Stimulated activated naive CD4-positive, alpha-beta T cell (primary cell): Measurements from ENCODE around the gene MANBA.

Source experiments
- DNase-seq, 6 experiments: peaks; one replicate each; lab custom pipeline; 2025; lab: John Stamatoyannopoulos, UW

Gene MANBA

GRCh38 chr4:102760645-102761295 is at the start of gene MANBA:
Gene MANBA (minus strand): TSS chr4:102760968. CDS start chr4:102760894, 74 bp downstream.
- peak; percentile 67 to 79 (median 75) for DNase-seq

- DNase-seq = no peak
Observed at GRCh38 chr4:102809691-102810090, 48.9 kb upstream of the MANBA start.

DNA sequence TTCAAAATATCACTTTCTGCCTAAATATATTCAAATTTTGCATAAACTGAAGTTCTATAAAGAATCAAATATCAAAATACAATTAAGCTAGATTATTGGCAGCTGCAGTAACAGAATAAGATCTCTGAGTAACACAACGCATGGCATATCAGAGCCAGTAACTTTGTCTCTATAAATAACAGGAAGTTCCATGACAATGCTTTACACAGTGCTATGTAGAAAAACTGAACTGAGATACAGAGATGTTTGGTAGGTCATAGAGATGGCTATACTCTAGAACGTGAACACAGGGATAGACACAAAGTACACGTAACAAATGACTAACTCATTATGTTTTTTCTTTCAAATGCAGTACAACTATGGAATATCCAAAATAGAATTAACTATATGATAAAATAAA is 48.4 kb upstream of the MANBA start:
- peak in 2 of 6 experiments; percentile 24 to 29 for DNase-seq

DNA sequence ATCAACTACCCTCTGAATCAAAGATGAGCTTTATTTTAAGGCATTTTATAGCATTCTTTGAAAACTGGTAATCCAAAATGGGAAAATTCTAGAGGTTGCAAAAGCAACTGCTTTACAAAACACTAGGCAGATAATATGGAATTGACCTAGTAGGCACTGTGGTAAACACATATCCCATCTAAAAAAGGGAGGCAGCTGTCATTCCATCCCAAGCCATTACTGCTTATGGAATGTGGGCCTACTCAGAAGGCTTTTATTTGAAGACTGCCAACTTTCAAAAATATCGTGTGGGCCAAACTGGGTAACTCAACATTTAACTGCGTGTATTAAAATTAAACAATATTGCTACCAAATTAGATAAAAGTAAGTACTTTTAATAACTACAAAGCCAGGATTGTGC is 47.2 kb upstream of the MANBA start:
- DNase-seq = no peak

DNA sequence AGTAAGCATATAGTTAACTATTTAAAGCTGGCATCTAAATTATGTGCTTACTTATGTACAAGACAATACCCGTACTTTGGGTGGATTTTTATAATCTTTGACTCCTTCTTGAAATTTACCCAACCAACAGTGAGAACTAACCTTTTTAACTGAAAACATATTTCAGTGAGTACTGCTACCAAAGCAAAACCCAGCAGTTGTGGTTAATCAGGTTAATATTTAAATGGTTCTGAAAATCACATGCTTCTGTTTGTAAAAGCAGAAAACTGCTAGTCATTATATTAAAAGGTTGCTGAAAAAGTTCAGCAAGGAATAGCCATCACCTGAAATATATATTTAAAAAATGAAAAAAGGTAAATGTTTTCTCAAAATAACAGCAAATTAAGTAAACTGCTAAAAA is 46.6 kb upstream of the MANBA start:
- DNase-seq = no peak

DNA sequence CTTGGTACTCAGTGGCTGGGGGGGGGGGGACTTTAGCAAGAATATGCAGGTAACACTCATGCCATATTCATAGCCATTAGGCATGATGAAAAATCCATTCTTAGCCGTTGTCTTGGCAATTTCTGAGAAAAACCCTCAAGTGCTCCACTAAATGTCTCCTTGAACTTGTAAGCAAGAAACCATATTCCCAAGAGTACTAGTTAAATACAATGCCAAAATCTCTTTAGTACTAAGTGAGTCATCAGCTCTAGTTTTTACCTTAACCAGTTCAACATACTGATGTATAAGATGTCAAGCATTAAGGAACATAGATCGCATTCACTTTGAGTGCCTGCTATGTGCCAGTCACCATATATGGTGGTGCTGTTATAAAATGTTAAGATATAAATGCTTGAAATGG is 39.0 kb upstream of the MANBA start:
- no peak for DNase-seq

- no peak for DNase-seq
Observed at GRCh38 chr4:102794999-102795398, 34.2 kb upstream of the MANBA start.

DNA sequence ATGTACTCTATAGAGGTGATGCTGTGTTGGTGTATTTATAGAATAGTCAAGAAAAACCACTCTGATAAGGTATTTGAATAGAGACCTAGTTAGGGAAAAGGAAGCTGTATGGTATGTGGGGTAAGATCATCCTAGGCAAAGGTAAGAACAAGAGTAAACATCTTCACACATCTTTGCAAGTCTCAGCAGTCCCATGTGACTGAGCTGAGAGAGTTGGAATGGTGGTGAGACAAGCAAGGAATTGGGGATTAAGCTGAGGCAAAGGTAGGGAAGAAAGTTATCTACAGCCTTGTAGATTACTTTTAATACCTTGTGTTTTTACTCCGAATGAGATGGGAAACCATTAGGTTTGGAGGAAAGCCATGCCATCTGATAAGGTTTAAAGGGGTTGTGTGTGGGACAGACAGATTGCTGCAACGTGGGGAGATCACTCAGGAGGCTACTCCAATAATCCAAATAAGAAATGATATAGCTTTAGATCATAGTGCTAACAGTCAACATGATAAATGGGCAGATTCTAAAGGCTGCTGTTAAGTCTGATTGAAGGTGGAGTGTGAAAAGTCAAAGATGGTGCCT is 31.7 kb upstream of the MANBA start:
- DNase-seq = no peak

- no peak for DNase-seq
Observed at GRCh38 chr4:102791318-102791835, 30.6 kb upstream of the MANBA start.

DNA sequence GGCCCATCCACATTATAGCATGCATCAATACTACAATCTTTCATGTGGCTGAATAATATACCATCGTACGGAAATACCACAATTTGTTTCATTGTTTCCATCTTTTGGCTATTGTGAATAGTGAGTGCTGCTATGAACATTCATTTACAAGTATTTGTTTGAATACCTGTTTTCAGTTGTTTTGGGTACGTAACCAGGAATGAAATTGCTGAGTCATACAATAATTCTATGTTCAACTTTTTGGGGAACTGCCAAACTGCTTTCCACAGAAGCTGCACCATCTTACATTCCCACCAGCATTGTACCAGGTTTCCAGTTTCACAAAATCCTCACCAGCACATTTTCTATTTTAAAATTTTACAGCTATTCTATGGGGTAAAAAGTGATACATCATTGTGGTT is 28.5 kb upstream of the MANBA start:
- DNase-seq = no peak

DNA sequence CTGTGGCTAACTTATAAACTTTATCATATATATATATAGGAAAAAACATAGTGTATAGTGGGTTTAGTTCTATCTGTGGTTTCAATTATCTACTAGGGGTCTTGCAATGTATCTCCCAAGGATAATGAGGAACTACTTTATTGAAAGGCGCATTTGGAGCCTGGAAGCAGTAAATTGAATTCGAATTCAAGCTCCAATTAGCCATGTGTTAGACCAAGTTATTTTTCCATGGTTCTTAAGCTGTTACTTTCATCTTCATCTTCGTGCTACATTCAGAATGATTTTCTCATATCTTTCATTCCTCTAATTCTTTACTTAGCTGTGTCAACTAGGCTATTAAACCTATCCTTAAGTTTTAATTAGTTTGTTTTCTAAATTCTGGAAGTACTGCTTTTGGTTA is 27.2 kb upstream of the MANBA start:
- no peak for DNase-seq

DNA sequence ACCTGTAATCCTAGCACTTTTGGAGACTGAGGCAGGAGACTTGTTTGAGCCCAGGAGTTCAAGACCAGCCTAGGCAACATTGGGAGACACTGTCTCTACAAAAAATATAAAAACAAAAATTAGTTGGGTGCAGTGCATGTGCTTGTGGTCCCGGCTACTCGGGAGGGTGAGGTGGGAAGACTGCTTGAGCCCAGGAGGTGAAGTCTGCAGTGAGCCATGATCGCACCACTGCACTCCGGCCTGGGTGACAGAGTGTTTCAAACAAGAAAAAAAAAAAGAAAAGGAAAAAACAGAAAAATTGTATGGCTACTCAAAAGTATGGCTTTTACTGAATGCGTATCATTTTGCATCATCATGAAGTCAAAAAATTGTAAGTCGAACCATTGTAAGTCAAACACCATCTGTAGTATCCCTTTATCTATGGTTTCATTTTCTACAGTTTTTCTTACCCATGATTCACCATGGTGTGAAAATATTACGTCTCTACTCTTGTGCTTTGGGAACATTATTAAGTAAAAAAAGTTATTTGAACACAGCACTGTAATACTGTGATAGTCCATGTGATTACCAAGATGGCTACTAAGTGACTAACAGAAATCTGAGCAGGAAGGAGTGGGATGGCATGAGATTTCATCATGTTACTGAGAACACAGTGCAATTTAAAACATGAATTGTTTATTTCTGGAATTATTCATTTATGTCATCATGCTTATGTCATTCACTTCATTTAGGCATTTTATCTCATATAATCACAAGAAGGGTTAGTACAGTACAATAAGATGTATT is 26.5 kb upstream of the MANBA start:
- no peak for DNase-seq

- DNase-seq = no peak
Observed at GRCh38 chr4:102786279-102786678, 25.5 kb upstream of the MANBA start.

DNA sequence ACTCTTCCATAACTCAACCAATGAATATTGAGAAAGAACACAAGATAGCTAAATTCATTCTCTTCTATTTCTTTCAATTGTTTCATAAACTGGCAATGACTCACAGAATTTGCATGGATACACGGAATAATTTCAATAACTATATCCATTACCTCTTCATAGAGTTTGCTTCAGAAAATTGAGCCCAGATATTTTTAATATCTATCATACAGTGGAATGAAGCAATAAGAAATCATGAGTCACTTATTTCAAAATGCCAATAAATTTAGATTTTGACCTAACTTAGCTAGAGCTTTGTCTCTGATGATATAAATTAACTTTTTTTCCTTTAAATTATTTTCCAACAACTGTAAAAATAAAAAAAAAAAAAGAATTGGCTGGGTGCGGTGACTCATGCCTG is 22.2 kb upstream of the MANBA start:
- DNase-seq = no peak

DNA sequence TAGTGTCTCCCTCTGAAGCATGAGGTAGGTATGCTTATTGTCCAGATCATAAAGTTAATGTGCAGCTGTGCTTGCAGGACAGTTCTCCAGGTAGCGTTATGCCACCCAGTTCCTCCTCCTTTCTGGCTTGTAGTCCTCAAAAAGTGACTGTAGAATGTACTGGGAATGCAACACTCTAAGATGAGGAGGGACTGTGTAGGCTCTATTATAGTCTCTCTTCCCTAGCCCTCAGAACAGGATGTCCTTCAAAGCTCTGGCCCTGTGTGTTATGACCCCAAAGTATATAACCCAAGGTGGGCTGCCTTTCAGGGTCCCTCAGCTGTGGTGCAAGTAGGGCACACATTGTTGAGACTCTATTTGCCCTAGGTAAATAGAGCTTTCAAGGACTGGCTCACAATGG is 20.8 kb upstream of the MANBA start:
- DNase-seq = no peak

GRCh38 chr4:102780476-102781144 is 19.8 kb upstream of the MANBA start:
- no peak for DNase-seq

- no peak for DNase-seq
Observed at GRCh38 chr4:102779204-102779603, 18.4 kb upstream of the MANBA start.

GRCh38 chr4:102778720-102779119 is 18.0 kb upstream of the MANBA start:
- DNase-seq = no peak

- DNase-seq = no peak
Observed at GRCh38 chr4:102775805-102776204, 15.0 kb upstream of the MANBA start.

DNA sequence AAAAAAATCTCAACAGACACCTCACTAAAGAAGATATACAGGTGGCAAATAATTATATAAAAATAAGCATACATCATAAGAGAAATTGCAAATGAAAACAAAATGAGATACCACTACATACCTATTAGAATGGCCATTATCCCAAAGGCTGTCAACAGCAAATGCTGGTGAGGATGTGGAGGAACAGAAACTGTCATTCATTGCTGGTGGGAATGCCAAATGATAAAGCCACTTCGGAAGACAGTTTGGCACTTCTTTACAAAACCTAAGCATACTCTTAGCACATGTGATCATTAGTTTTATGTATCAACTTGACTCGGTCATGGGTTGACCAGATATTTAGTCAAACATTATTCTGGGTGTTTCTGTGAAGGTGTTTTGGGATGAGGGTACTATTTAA is 13.5 kb upstream of the MANBA start:
- DNase-seq = no peak

GRCh38 chr4:102772738-102773340 is 12.1 kb upstream of the MANBA start:
- no peak for DNase-seq

DNA sequence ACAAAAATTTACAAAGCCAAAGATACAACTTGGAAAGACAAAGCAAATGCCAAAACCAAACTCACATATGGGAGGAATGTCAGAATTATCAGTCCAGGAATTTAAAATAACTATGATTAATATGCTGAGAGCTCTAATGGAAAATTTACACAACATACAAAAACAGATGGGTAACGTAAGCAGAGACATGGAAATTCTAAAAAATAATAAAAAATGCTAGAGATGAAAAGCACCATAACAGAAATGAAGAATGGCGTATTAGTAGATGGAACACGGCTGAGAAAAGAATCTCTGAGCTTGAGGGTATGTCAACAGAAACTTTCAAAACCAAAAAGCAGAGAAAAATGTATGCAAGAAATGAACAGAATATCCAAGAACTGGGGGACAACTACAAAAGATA is 4.1 kb upstream of the MANBA start:
- no peak for DNase-seq
